Stimulated activated CD8-positive, alpha-beta memory T cell treated with anti-CD3 and anti-CD28 coated beads, Interleukin-4, amount 100 ng/mL, for 1 hour (primary cell): ENCODE measurements around the gene MYDGF.

Experiments used
- DNase-seq, 2 donors: peaks; one replicate each; pipeline ENCODE4 v3.0.0-alpha.2; 2020; ENCODE audit warnings: low read depth in 2 of 2, low spot score in 1 of 2

MYDGF gene

GRCh38 chr19:4613254-4613751 lies 56.8 kb downstream of the MYDGF start:
- DNase-seq: no peak

- DNase-seq: no peak
Observed at GRCh38 chr19:4609878-4610511, 60.1 kb downstream of the MYDGF start.
